Sigmoid colon (tissue), 4 donors: ENCODE measurements around the gene TMEM59.

ENCODE experiments used
- CTCF ChIP-seq, 4 experiments: fragments of 450-650 bp in 3 of 4; fragments of 200-600 bp in 1 of 4; IDR thresholded peaks; one replicate each; pipeline ENCODE4 v1.5.1; 2016 to 2019; ENCODE audit warnings: antibody characterized with exemption in 4 of 4, mild to moderate bottlenecking in 3 of 4, moderate library complexity in 2 of 4
- EP300 ChIP-seq, 4 donors: sonication (generic); formaldehyde crosslinking; IDR thresholded peaks; one replicate each; pipeline ENCODE4 v1.6.1; 2017; ENCODE audit warnings: antibody characterized with exemption in 4 of 4
- POLR2A ChIP-seq, 2 donors: fragments of 450-650 bp; IDR thresholded peaks; one replicate each; pipeline ENCODE4 v1.6.1; 2016; ENCODE audit warnings: antibody characterized with exemption in 2 of 2, mild to moderate bottlenecking in 2 of 2, moderate library complexity in 2 of 2

- TF ChIP-seq CTCF (IDR thresholded peaks at IDR 0.05), result no peak
- no peak for TF ChIP-seq EP300 (IDR thresholded peaks at IDR 0.05)
- no peak for TF ChIP-seq POLR2A (IDR thresholded peaks at IDR 0.05)
These were observed 70.8 kb downstream of the TMEM59 start for GRCh38 chr1:53982034-53982762.
